Right lobe of liver (tissue), 6 donors: ENCODE data around the gene TDRKH. TPM values are rescaled to one million over a fixed set of nuclear protein-coding genes. Genes with fewer than 3 reads are reported as not detected.

ENCODE experiments used
- ATAC-seq, 4 donors: fragments of 200-7000 bp; cut with Tn5 transposase; one replicate each; pipeline ENCODE4 v1.9.1; 2020; ENCODE audit warnings: mild to moderate bottlenecking in 4 of 4, moderate library complexity in 4 of 4
- DNase-seq, 3 donors: peaks; one replicate each; pipeline ENCODE4 v3.0.0-alpha.2; 2020
- H3K27ac ChIP-seq, 3 donors: fragments of 200-600 bp; one replicate each; pipeline ENCODE4 v1.8.0; 2022
- H3K27me3 ChIP-seq, 2 donors: fragments of 200-600 bp; one replicate each; pipeline ENCODE4 v1.8.0; 2022
- H3K36me3 ChIP-seq, 4 donors: fragments of 200-600 bp; sonication (generic) in 1 of 4; one replicate each; pipeline versions ENCODE4 v1.5.1 to v1.8.0; 2017 to 2022; ENCODE audit warnings: control low read depth in 1 of 4
- H3K4me1 ChIP-seq, 4 donors: fragments of 200-600 bp; sonication (generic) in 1 of 4; one replicate each; pipeline versions ENCODE4 v1.5.1 to v1.8.0; 2017 to 2022; ENCODE audit warnings: control low read depth in 1 of 4
- H3K4me3 ChIP-seq, 3 donors: fragments of 200-600 bp; one replicate each; pipeline ENCODE4 v1.8.0; 2022
- H3K9me3 ChIP-seq, 4 donors: fragments of 200-600 bp; sonication (generic) in 1 of 4; one replicate each; pipeline versions ENCODE4 v1.5.1 to v1.8.0; 2017 to 2022; ENCODE audit warnings: control low read depth in 1 of 4
- POLR2A ChIP-seq: fragments of 450-650 bp; IDR thresholded peaks from one replicate; pipeline ENCODE4 v1.6.1; 2017; ENCODE audit warnings: antibody characterized with exemption, mild to moderate bottlenecking
- WGBS: methylation state at CpG from one replicate; pipeline ENCODE4 v1.1.6; 2018; ENCODE audit warnings: low coverage, low lambda C conversion rate; ENCODE audit not compliant: insufficient coverage; ENCODE audit errors: missing lambda C conversion rate; 5-methylcytosine and 5-hydroxymethylcytosine counted together
- intact Hi-C, 2 donors: fragments of 100-400 bp; cut with DNase I; formaldehyde crosslinking; loops; one replicate each; pipeline versions ENCODE4 v1.11.2 to v1.14.1; 2022
- total RNA-seq, 6 experiments: library from RNA; depleted of rRNA in 2 of 6; stranded (reverse); fragments of >200 nt in 2 of 6; fragmentation: NEBNext Ultra II Directional in 3 of 6; extraction: Animal tissue kit (Norgen Biotek cat#: 25700) in 3 of 6; gene quantifications; one replicate each; pipeline versions ENCODE4 v1.1.0 to v1.2.4, GENCODE V29; 2016 to 2023
- TF ChIP-seq, protein P1 (sequence below), 4 donors: fragments of 200-600 bp in 3 of 4; fragments of 450-650 bp in 1 of 4; IDR thresholded peaks; one replicate each; pipeline versions ENCODE4 v1.5.1 to v1.8.0; 2016 to 2022; ENCODE audit warnings: antibody characterized with exemption in 4 of 4, mild to moderate bottlenecking in 2 of 4
- donor health status: DM: no; HTN: yes; CAD: no.
- donor health status: DM: no; HTN: no; CAD: no.
- donor health status: DM: no; HTN: no; CAD: no.
- donor health status: DM: no; HTN: yes; CAD: no.
- donor health status: DM: no; HTN: yes; CAD: no.

Gene TDRKH
- total RNA-seq, 6 experiments from 2014 or later: 1.7 to 12.1 (median 3.3) TPM

DNA sequence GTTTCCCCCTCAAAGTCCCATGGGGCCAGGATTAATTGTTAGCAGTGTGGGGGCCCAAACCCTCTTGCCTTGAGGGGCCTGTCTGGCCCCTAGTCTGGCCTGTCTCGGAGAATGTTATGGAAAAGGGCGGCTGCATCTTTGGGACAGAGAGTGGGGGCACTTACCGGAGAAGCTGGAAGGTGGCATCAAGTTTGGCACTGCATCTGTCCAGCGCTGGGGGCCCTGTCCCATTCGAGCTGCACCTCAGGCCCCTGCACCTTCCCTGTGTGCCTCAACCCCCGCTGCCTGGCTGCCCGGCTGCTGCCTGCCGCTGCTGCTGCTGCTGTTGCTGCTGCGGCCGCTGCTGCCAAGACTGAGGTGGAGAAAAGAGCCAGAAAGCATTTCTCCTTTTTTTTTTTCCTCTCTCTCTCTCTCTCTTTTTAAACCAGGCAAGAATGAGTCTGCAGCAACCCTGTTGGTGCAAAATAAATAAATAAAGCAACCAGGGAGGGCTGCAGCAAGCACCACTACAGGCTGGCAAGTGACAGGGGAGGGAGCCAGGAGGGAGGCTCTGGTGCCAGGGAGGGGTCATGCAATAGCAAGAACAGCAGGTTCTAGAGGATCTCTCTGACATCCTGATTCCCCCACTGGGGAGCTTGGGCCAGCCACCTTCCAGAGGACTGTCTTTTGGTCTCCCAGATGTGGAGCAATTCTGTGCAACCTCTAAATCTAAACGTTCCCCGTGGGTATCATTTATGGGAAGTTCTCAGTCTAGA, 14.9 kb upstream of the TDRKH start, which contains the start of gene LINGO4:
Gene LINGO4 (minus strand): TSS at position 354 of the 755 bp plus-strand sequence. CDS start 2,715 bp downstream, outside the sequence.
- no peaks in the 10 kb centered on the region for H3K4me1 ChIP-seq
- 20% methylated on average over 5 of the region's 12 CpGs for WGBS
- no peak within 1 kb of the TSS for H3K4me3 ChIP-seq
- no peak within 1 kb of the TSS for H3K27ac ChIP-seq
- peak; percentile 10 to 52 (median 32) for ATAC-seq
- no peaks in the 10 kb centered on the region for H3K9me3 ChIP-seq
- no peak for TF ChIP-seq POLR2A
- TF ChIP-seq, protein P1, sequence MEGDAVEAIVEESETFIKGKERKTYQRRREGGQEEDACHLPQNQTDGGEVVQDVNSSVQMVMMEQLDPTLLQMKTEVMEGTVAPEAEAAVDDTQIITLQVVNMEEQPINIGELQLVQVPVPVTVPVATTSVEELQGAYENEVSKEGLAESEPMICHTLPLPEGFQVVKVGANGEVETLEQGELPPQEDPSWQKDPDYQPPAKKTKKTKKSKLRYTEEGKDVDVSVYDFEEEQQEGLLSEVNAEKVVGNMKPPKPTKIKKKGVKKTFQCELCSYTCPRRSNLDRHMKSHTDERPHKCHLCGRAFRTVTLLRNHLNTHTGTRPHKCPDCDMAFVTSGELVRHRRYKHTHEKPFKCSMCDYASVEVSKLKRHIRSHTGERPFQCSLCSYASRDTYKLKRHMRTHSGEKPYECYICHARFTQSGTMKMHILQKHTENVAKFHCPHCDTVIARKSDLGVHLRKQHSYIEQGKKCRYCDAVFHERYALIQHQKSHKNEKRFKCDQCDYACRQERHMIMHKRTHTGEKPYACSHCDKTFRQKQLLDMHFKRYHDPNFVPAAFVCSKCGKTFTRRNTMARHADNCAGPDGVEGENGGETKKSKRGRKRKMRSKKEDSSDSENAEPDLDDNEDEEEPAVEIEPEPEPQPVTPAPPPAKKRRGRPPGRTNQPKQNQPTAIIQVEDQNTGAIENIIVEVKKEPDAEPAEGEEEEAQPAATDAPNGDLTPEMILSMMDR (IDR thresholded peaks at IDR 0.05): no peak
- peaks cover 0 to 20% (median 4%) of the 10 kb centered on the region in 4 donors for H3K36me3 ChIP-seq
- intact Hi-C loops: no loop called here
- peak in 1 of 3 donors; percentile 44 for DNase-seq
- H3K27me3 ChIP-seq: no peaks in the 10 kb centered on the region

DNA sequence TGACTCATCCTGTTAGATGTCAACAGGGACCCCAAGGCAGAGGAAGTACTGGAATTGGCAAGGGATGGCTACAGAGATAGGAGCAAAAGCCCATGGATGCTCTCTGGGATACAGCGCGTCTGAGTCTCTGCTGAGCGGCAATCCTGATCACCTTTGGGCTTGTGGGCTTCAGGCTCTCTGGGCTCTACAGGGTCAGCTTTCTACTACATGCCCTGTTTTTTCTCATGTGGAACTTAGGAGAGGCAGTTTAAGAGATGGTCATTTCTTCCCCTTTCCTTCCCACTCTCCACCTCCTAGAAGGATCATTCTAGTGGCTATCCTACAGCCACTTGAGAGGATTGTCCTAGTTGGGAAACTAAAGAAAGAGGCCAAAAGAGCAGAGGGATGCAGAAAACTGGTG, 13.6 kb upstream of the TDRKH start:
- no peak overlapping the region for H3K27ac ChIP-seq
- WGBS: 95% methylated on average over 3 of the region's 3 CpGs
- H3K4me1 ChIP-seq: no peaks in the 10 kb centered on the region
- intact Hi-C loops: no loop called here
- no peaks in the 10 kb centered on the region for H3K27me3 ChIP-seq
- ATAC-seq: no peak
- H3K36me3 ChIP-seq: peaks cover 0 to 18% (median 0%) of the 10 kb centered on the region in 4 donors
- no peak overlapping the region for H3K4me3 ChIP-seq
- H3K9me3 ChIP-seq: no peaks in the 10 kb centered on the region
- TF ChIP-seq, protein P1 (IDR thresholded peaks at IDR 0.05): no peak
- TF ChIP-seq POLR2A: no peak
- no peak for DNase-seq

DNA sequence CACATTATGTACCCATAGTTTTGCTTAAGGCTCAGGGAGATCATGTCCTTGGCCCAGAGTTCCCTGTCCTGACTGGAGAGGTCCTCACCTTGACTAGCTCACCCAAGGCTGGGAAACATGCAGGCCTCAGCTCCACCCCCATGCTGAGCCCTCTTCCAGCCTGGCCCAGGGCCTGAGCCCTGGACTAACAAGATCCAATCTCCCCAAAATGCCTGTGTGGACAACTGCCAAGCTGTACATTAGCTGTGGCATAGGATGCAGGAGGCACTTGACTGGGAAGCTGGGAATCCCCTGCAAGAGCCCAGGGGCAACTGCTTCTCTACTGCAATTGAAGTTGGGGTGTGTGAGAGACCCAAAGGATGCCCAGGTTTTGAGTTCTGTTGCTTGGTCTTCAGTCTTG, 12.9 kb upstream of the TDRKH start:
- Histone ChIP-seq H3K9me3 (no peaks in the 10 kb centered on the region), H3K36me3 (peaks cover 0 to 11% (median 0%) of the 10 kb centered on the region in 4 donors), H3K27me3 (no peaks in the 10 kb centered on the region), H3K4me3 (no peak overlapping the region), H3K27ac (no peak overlapping the region), H3K4me1 (no peaks in the 10 kb centered on the region)
- intact Hi-C loops: no loop called here
- DNase-seq (no peak), ATAC-seq (no peak)
- TF ChIP-seq, protein P1 (IDR thresholded peaks at IDR 0.05): no peak
- no peak for TF ChIP-seq POLR2A

DNA sequence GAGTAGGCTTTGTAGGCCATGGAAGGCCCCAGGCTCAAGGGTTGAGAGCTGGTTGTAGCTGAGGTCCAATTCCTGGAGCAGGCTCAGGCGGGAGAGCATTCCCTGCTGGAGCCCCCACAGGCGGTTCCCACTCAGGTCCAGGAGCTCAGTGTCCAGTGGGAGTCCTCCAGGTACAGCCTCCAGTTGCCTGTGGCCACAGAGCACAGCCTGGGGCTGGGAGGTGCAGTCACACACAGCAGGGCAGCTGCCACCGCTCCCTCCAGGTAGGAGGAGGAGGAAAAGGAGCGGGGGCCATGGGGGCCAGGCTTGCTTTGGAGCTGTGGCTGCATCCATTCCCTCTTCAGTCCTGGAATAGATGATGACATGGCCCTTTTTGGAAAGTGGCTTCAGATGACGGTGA, 12.1 kb upstream of the TDRKH start:
- Histone ChIP-seq H3K9me3 (no peaks in the 10 kb centered on the region), H3K36me3 (peaks cover 0 to 6% (median 0%) of the 10 kb centered on the region in 4 donors), H3K4me3 (no peak overlapping the region), H3K27me3 (no peaks in the 10 kb centered on the region), H3K27ac (no peak overlapping the region), H3K4me1 (no peaks in the 10 kb centered on the region)
- ATAC-seq (no peak), DNase-seq (no peak)
- TF ChIP-seq POLR2A: no peak
- TF ChIP-seq, protein P1 (IDR thresholded peaks at IDR 0.05): no peak
- WGBS: 83% methylated on average over 2 of the region's 5 CpGs
- intact Hi-C loops: no loop called here
